ENCODE measurements around the gene ULBP2.
"Not testable (repeated sequence)": the region's sequence is repeated elsewhere in the genome, so short reads cannot be mapped to it uniquely, and the experiment has no call there.

Gene ULBP2

DNA sequence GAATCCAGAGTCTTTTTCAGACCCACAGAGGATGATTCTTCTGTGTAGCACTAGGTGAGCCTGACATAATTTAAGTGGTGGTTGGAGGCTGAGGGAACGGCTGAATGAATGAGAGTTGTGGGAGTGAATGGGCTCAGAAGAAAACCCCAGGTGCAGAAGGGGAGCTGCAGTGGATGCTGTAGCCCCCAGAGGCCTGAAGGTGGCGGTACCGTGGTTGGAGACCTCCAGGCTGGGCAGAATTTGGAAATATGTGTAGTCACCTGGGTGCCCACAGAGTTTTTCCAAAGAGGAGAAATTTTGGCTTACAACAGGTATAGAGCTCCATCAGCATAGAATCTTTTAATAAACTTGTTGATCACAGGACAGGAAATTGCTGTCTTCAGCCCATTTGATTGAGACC is 12.4 kb upstream of the ULBP2 start:
- no peak for DNase-seq

DNA sequence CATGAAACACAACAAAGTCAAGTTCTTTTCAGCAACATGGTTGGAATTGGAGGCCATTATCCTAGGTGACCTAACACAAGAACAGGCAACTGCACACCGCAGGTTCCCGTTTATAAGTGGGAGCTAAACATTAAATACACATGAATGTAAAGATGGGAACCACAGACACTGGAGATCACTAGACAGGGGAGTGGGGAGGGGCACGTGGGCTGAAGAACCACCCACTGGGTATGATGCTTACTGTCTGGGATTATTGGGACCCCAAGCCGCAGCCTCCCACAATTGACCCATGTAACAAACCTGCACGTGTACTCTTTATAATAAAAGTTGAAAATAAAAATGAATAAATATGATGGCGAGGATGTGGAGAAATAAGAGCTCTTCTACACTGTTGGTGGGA is 10.3 kb upstream of the ULBP2 start:
- DNase-seq, result no peak

DNA sequence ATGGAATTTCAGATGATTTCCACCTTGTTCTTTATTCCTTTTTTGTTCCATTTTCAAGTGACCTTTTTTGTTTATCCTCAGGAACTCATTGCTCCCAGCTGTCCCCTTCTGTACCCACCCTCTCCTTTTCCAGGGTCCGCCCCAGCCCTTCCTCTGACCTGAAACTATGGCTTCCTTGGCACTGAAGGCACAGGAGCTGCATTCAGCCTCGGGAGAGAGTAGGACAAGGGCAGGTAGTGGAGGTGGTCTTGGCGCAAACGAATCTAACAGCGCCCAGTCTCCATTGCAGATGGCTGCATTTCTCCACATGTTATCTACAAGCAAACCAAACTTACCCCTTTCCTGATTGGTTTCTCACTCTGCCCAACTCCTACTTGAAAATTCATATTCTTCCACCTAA is 8.8 kb upstream of the ULBP2 start:
- DNase-seq, result no peak

DNA sequence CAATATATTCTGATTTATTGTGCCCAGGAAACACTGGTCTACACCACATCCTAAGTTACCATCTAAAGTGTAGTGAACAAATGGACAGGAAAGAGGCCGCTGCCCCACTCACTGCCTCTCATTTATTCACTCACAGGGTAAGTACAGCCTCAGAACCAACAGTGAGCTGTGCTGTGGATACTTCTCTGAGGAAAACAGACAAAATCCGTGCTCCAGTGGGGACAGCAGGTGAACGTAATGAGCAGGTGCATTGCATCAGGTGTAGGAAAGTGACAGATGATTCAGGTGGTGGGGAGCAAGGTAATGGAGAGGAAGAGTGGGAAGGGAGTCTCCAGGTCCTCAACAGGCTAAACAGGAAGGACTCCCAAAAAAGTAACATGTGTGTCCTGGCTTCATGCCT is 8.4 kb upstream of the ULBP2 start:
- no peak for DNase-seq

DNA sequence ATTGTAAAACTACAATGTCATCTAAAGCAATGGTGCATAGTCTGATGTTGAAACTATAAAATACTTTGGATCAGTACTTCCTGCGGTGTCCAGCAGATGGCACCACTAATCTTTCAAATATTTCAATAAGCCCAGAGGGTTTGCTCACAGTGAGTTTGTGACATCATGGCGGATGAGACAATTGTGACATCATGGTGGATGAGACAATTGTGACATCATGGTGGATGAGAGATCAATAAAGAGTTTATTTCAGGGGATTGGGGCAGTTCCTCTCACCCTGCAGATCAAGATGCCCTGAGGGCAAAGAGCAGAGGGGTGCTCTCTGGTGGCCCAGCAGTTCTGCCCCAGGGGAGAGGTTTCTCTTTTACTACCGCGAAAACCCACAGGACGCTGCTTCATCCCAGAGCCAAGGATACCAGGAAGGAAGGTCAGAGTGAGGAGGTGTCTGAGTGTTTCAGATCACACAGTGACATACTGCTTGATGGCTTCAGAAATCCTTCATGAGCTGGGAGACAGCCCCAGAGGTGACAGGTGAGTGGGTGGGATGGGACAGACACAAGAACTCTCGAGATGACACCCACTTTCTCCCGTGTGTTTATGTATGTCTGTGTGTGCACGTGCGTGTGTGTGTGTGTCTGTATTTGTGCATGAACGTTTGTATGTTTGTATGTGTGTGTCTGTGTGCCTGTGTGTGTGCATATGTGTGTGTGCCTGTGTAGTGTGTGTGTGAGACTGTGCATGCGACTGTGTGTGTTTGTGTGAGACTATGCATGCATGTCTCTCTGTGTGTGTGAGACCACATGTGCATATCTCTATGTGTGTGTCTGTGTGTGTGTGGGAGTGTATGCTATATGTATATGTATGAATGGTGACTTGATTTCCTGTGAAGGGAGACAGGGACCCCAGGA is 7.3 kb upstream of the ULBP2 start:
- peak; percentile 89 for DNase-seq

DNA sequence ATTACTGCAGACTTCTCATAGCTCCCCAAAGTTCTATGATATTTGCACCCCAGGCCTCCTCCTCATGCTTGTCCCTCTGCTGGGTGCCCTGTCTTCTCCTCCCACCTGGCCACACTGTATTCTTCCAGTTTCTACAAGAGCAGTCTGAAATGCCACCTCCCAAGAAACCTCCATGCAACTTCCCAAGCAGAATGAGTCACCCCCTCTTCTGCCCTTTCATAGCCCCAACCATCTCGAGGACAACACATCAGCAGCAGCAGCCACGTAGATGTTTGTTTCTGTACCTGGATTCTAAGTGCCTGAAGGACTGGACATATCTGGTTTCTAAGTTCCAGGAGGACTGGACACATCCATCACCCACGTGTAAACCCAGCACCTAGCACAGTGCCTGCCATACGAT is 6.6 kb upstream of the ULBP2 start:
- DNase-seq, result no peak

DNA sequence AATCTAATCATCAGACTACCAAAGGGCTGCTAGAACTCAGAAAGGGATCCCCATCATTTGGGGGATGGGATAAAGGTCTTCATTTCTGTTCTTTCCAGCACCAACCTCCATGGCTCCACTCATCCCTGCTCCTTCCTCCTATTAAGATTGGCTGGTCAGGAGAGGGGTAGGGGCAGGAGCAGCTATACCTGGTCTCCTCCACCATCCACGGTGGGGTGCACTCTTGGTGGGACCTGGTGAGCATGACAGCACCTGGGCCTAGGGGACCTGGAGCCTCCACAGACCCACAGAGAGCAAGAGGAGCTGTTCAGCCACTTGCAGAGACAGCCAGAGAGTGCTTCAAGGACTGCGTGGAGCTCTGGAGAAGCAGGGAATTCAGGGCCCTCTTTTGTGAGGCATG is 6.1 kb upstream of the ULBP2 start:
- DNase-seq, result no peak

DNA sequence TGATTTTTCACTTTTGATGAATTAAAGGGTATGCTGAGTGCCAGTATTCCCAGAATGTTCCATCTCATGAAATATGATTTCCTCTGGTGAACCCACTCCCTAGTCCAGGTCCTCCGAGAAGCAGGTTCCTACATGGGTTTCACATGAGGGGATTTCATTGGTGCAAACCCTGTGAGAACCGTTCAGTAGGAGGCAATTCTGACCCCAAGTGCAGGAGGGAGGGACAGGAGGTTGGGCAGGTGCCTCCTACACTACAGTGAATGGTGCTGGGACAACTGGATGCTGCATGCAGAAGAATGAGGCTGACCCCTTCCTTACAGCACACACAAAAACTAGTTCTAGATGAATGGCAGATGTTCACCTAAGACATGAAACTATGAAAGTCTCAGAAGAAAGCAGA is 5.1 kb upstream of the ULBP2 start:
- DNase-seq, result no peak

DNA sequence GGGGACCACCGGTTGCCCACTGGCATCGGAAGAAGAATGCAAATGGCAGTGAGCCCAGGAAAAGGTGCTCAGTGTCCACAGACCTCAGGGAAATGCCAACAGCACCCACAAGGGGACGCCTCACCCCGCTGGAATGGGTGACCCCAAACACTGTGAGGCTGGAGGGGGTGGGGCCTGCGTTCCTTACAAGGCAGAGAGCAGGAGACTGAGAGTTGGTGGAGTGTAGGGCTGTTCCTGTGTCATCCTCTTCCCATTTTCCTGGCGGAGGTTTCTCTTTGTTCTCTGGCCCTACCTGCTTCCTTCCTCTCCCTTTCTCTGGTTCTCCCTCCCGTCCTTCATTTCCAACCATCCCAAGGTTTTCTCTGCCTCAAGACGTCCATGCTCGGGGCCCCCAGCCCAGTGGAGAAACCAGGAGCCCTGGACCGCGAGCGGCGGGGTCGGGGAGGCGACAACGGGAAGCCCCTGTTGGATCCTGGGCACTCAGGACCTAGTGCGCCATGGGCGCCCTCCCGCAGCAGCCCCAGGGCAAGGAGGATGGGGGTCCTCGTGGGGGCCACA is 3.7 kb upstream of the ULBP2 start:
- DNase-seq, result not testable (repeated sequence)

DNA sequence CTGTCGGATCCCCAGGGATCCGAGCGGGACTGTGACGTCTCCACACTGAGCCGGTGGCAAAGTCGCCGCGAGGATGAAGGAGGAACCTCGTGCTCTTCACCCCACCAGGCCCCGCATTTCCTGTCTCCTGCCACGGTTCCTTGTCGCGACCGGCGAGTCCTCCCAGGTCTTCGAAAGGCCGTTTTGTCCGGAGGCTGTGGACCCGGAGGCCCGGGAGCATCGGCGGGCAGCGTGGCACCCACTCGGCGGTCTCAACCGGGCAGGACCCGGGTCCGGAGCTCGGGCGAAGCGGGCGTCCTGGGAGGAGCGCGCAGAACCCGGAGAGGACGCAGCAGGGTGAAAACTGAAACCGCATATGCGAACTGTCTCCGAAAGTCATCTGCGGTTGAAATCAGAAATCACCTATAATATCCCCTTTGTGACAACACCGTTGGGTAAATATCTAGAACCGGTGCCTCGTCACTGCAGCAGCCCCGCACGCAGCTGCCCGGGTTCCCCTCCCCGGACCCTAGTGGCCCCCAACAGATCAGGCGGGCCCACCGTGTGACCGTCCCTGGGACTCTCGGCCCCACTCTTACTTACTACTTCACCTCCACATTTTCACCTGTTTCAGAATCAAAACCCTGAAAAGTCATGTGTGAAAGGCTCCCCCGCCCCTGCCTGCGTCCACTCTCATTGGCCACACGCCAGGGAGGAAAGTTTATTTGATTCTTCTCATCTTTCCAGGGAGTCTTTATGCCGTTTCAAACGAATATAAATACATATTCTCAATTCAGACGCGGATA is 3.1 kb upstream of the ULBP2 start:
- peak; percentile 30 for DNase-seq

DNA sequence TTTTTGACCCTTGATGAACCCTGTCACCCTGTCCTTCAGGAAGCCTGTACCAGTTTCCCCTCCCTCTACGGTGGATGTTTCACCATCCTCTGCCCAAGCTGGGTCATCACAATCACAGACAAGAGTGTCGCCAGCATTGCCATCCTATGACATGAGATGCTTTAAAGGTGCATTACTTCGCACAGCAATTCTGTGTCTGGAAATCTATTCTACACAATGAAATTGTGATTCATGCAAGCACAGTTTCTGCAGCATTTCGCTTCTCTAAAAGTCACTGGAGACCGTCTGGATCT is 2.5 kb upstream of the ULBP2 start:
- DNase-seq, result no peak

DNA sequence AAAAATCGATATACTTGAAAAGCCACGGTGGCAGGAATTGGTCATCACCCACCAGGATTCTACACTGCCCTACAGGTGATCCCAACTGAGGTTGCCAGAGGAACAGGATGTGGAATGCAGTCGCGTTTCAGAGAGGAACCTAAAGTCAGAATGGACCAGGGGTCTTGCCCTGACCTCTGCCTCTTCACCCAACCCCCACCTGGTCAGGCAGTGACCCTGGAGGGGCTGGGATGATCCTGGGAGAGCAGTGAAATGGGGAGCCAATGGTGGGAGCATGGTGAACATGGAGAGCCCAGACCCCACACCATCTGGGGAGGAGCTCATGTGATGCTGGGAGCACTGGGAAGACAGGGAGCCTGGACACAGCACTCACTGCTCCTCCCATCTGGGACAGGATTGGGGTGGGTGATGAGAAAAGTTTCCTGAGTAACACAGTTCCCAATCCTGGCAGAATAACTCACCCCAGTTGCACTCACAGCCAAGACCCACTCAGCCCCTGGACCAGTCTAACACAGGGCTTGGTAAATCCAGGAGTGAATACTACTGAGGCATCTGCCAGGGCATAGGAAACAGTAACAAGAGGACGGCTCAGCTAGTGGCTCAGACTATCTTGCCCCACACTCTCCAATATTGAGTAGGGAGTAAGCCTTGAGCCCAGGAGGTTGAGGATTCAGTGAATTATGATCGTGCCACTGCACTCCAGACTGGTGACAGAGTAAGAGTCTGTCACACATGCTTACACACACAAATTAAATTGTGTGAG is 1.7 kb upstream of the ULBP2 start:
- no peak for DNase-seq

DNA sequence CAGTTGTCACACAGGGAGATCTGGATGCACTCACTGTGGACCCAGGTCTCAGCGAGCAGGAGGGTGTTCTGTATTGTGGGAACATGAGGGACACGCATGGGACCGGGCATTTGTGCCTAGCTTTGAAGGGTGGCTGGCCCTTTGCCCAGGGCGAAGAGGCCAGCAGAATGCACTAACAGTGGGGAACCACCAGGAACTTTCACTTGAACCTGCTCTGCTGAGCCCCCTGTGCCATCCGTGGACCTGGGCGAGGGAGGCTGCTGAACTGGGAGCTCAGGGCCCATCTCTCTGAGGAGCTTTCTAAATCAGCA is 1.2 kb upstream of the ULBP2 start:
- DNase-seq, result no peak

DNA sequence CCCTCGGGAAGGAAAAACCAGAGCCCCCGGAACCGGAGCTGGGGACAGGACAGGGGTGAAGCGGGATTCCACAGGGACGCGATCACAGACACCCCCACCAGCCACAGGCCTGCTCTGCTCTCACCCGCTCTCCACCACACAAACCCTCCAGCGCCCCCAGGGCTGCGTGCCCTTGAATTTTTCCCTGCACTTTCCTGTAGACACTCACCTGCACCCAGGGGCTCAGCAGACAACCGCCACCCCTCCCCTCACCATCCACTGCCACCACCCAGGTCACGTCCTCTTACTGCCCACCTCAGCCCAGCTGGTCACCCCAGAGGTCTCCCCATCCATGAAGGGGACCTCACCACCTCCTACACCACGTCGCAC is 631 bp downstream of the ULBP2 start:
- DNase-seq, result no peak

DNA sequence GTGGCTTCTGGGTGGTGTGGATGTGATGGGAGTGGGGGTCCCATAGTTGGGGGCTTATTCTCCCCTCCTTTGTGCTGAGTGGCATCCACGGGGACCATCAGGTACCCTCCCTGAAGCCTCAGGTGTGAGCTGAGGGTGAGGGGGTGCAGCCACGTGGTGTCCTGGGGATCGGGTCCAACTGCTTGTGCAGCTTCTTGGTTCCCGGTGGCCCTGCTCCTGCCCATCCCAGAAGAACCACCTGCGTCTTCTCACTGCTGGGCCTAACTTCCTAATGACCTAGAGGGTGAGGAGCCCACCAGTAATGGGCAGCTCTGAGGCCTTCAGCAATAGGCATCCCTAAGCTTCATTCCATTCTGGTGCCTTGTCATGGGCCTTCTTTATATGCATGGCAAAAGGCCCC is 1.5 kb downstream of the ULBP2 start:
- DNase-seq, result not testable (repeated sequence)

DNA sequence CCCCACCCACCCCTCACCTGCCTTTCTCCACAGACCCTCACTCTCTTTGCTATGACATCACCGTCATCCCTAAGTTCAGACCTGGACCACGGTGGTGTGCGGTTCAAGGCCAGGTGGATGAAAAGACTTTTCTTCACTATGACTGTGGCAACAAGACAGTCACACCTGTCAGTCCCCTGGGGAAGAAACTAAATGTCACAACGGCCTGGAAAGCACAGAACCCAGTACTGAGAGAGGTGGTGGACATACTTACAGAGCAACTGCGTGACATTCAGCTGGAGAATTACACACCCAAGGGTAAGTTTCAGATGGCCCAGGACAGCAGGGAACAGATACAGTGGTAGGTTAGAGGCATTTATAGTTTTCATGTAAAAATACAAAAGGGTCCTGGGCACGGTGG is 3.5 kb downstream of the ULBP2 start:
- DNase-seq, result not testable (repeated sequence)

DNA sequence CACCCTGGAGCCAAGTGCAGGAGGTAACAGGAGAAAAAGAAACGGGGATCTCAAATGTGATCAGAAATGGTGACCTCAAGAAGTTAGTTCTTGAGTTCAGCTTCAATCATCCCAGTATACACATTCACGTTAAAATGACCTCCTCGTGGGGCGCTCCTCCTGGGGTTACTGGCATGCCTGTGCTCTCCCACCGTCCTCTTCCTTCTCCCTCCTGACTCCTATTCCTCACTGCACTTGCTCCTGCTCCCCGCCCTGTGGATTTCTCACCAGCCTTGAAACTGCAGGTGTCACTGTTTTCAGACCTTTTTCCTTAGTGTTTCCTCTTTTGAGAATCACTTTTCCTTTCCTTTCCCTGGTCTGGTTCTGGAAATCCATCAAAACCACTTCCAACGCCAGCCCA is 4.8 kb downstream of the ULBP2 start:
- not testable (repeated sequence) for DNase-seq

DNA sequence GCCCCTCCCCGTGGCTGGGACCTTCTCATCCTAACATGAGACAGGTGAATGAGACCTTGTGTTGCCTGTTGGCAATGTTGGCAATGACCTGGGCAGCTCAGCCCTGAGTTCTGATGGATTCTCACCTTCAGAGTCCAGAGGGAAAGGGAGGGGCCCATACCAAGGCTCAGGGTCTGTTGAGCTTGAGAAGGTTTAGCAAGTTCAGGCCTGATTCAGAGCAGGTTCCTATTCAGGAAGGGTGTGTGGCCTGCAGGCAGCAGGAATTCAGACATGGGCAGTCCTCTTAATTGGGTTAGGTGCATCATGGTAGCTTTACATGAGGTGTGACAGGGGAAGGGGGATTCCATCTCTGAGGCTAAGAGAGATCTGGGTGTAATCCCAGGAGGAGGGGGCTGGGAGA is 5.7 kb downstream of the ULBP2 start:
- DNase-seq, result not testable (repeated sequence)

DNA sequence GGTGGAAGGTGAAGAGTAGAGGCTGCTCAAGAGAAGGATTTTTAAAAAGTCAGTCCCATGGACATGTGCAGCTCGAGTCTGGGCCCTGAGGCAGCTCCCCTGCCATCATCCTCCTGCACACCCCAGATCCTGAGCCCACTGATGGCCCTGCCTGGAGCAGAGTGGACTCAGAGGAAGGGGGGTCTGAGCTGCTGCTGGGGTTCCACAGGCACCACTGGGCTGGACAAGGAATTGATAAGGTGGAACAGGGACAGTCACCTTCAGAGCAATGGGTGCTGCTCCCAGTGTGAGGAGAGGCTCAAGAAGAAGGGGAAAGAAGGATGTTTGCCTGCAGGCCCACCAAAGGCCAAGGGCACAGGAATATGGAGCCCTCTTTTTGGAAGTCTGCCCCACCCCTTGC is 6.2 kb downstream of the ULBP2 start:
- no peak for DNase-seq

DNA sequence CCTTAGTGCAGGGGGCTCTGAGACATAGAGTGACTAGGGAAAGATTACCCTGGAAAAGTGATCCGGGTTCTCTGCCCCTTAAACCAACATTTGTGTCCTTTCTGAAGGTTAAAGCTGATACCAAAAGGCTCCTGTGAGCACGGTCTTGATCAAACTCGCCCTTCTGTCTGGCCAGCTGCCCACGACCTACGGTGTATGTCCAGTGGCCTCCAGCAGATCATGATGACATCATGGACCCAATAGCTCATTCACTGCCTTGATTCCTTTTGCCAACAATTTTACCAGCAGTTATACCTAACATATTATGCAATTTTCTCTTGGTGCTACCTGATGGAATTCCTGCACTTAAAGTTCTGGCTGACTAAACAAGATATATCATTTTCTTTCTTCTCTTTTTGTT is 6.8 kb downstream of the ULBP2 start:
- no peak for DNase-seq

DNA sequence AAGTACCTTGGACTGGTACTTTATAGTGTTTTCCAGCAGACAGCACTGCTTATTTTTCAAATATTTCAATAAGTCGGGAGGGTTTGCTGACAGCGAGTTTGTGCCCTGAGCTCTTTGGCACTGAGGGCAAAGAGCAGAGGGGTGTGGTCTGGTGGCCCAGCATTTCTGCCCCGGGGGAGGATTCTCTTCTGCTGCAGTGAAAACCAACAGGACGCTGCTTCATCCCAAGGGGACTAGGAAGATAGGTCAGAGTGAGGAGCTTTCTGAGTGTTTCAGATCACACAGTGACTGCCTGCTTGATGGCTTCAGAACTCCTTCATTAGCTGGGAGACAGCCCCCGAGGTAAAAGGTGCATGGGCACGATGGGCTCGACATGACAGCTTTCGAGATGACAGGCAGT is 8.6 kb downstream of the ULBP2 start:
- no peak for DNase-seq

DNA sequence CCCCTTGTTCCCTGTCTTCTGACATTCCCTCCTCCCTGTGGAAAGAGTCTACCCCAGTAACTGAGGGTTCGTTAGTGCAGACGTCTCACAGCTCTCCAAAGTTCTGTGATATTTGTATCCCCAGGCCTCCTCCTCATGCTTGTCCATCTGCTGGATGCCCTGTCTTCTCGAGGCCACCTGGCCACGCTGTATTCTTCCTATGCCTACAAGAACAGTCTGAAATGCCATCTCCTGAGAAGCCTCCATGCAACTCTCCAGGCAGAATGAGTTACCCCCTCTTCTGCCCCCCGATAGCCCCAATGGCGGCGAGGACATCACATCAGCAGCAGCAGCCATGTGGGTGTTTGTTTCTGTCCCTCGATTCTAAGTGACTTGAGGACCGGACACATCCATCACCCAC is 9.3 kb downstream of the ULBP2 start:
- DNase-seq, result no peak

DNA sequence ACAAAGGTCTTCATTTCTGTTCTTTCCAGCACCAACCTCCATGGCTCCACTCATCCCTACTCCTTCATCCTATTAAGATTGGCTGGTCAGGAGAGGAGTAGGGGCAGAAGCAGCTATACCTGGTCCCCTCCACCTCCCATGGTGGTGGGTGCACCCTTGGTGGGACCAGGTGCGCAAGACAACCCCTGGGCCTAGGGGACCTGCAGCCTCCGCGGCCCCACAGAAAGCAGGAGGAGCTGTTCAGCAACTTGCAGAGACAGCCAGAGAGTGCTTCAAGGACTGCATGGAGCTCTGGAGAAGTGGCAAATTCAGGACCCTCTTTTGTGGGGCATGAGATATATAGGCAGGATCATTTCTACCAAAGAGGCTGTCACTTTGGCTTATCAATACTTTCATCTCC is 9.8 kb downstream of the ULBP2 start:
- DNase-seq, result no peak

DNA sequence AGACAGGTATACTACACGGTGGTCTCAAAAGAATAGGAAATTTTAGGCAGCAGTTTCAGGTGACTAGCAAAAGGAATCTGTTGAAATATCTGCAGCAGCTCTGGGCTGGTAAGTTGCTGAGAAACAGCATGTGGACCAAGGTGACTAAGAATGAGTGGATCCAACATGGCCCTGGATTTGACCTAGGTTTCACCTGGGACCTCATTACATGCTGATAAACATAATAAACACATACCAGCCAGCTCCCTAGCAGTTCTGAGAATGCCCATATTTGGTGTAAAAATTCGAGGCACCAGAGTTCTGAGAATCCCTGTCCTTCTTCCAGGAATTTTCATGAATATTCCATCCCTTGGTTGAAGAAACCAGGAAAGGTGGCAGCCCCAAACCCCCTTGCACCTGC is 11.6 kb downstream of the ULBP2 start:
- not testable (repeated sequence) for DNase-seq
